ENCODE measurements around the gene FRMD4B. TPM values are rescaled to one million over a fixed set of nuclear protein-coding genes. Genes with fewer than 3 reads are reported as not detected.

Gene FRMD4B
- total RNA-seq, 1 donor from 2014 or later = 53.5 TPM

DNA sequence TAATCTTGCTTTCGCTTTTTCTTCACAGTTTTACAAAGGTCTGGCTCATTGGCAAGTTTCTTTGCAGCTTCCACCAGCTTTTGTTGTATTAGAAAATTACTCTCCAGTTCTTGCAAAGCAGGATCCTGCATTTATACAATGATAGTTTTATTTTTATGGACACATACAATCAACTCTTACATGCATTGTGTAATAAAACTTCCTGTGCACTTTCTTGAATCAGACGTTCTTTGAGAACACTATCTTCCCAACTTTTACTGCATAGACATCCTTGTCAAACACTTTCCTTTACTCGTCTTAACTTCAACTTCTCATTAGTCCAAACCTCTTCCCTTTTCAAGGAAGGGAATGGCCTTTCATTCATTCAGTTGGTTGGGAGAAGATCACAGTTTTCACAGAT, 192.1 kb downstream of the FRMD4B start:
- no peaks in the 10 kb centered on the region for H3K27me3 ChIP-seq
- H3K9me3 ChIP-seq = no peaks in the 10 kb centered on the region
- H3K4me1 ChIP-seq = no peaks in the 10 kb centered on the region
- no peak overlapping the region for H3K27ac ChIP-seq
- peaks cover 0 to 51% of the 10 kb centered on the region in 2 donors for H3K36me3 ChIP-seq
- DNase-seq (ENCODE audit: extremely low spot score in 2 of 2) = no peak
- TF ChIP-seq POLR2A (IDR thresholded peaks at IDR 0.05) (no peak), POLR2AphosphoS5 (IDR thresholded peaks at IDR 0.05; ENCODE audit: insufficient read depth in 1 of 2, low read depth in 1 of 2) (no peak)
- TF ChIP-seq, protein P1, sequence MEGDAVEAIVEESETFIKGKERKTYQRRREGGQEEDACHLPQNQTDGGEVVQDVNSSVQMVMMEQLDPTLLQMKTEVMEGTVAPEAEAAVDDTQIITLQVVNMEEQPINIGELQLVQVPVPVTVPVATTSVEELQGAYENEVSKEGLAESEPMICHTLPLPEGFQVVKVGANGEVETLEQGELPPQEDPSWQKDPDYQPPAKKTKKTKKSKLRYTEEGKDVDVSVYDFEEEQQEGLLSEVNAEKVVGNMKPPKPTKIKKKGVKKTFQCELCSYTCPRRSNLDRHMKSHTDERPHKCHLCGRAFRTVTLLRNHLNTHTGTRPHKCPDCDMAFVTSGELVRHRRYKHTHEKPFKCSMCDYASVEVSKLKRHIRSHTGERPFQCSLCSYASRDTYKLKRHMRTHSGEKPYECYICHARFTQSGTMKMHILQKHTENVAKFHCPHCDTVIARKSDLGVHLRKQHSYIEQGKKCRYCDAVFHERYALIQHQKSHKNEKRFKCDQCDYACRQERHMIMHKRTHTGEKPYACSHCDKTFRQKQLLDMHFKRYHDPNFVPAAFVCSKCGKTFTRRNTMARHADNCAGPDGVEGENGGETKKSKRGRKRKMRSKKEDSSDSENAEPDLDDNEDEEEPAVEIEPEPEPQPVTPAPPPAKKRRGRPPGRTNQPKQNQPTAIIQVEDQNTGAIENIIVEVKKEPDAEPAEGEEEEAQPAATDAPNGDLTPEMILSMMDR (IDR thresholded peaks at IDR 0.05) = no peak
- intact Hi-C loops (cut with DNase I) = no loop called here
- H3K4me3 ChIP-seq = no peak overlapping the region

DNA sequence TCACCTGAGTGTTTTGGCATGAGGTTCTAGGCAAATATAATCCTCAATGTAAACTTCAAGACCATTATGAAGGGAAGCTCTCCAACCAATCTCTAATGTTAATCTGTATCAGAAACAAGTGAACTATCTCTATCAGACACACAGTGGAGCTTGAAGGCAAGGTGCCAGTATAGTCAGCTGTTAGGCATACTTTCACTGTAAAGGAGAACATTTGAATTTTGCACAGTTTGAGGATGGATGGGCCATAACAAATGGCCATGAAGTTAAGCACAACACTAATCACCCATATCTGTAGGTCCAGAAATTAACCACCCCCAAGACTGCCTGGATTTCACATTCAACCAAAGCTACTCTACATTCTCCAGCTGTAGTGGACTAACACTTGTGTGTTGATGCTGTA, 194.4 kb downstream of the FRMD4B start:
- Histone ChIP-seq H3K27ac (no peak overlapping the region), H3K27me3 (no peaks in the 10 kb centered on the region), H3K4me3 (no peak overlapping the region), H3K4me1 (no peaks in the 10 kb centered on the region), H3K9me3 (no peaks in the 10 kb centered on the region), H3K36me3 (peaks cover 0 to 54% of the 10 kb centered on the region in 2 donors)
- TF ChIP-seq, protein P1 (IDR thresholded peaks at IDR 0.05) = no peak
- TF ChIP-seq POLR2A (IDR thresholded peaks at IDR 0.05) = no peak
- no peak for TF ChIP-seq POLR2AphosphoS5 (IDR thresholded peaks at IDR 0.05; ENCODE audit: insufficient read depth in 1 of 2, low read depth in 1 of 2)
- DNase-seq (ENCODE audit: extremely low spot score in 2 of 2) = no peak
- intact Hi-C loops (cut with DNase I) = no loop called here

DNA sequence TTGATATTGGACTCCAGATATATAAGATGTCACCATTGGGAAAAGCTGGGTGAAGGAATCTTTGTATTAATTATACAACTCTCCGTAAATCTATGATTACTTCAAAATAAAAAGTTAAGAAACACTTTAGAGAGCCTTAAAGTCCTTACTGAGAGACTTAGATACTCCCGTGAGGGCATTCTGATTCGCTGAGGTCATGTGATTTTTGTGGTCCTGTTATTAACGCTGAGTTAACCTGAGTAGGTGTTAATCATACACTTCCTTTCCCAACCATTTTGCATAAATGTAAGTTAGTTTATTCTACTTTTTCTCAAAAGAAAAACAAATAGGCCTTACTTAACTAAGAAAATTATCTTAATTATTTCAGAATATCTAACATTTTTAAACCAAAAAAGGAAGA, 196.4 kb downstream of the FRMD4B start:
- H3K27me3 ChIP-seq = no peaks in the 10 kb centered on the region
- no peak overlapping the region for H3K27ac ChIP-seq
- TF ChIP-seq POLR2AphosphoS5 (IDR thresholded peaks at IDR 0.05; ENCODE audit: insufficient read depth in 1 of 2, low read depth in 1 of 2) (no peak), POLR2A (IDR thresholded peaks at IDR 0.05) (no peak)
- TF ChIP-seq, protein P1 (IDR thresholded peaks at IDR 0.05) = no peak
- H3K36me3 ChIP-seq = peaks cover 0 to 51% of the 10 kb centered on the region in 2 donors
- H3K9me3 ChIP-seq = no peaks in the 10 kb centered on the region
- DNase-seq (ENCODE audit: extremely low spot score in 2 of 2) = no peak
- no peak overlapping the region for H3K4me3 ChIP-seq
- intact Hi-C loops (cut with DNase I) = no loop called here
- H3K4me1 ChIP-seq = no peaks in the 10 kb centered on the region

DNA sequence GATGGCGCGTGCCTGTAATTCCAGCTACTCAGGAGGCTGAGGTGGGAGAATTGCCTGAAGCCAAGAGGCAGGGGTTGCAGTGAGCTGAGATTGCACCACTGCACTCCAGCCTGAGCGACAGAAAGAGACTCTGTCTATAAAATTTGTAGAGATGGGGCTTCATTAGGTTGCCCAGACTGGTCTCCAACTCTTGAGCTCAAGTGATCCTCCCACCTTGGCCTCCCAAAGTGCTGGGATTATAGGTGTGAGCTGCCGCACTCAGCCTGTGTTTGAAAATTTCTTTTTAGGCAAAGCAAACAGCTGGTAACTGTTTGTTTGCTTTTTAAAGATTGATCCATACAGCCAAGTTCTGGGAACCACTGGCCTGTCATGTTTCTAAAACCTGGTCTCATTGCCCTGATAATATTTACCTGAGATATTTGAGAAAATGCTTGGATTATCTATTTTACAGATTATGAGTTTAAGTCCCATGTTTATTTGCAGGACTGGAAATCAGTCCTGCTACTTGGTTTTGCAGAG, 199.3 kb downstream of the FRMD4B start:
- Histone ChIP-seq H3K4me3 (no peak overlapping the region), H3K27ac (no peak overlapping the region), H3K4me1 (no peaks in the 10 kb centered on the region), H3K9me3 (no peaks in the 10 kb centered on the region), H3K27me3 (no peaks in the 10 kb centered on the region), H3K36me3 (peaks cover 0 to 42% of the 10 kb centered on the region in 2 donors)
- no peak for TF ChIP-seq POLR2A (IDR thresholded peaks at IDR 0.05)
- TF ChIP-seq, protein P1 (IDR thresholded peaks at IDR 0.05) = no peak
- no peak for TF ChIP-seq POLR2AphosphoS5 (IDR thresholded peaks at IDR 0.05; ENCODE audit: insufficient read depth in 1 of 2, low read depth in 1 of 2)
- intact Hi-C loops (cut with DNase I) = no loop called here
- DNase-seq (ENCODE audit: extremely low spot score in 2 of 2) = no peak

DNA sequence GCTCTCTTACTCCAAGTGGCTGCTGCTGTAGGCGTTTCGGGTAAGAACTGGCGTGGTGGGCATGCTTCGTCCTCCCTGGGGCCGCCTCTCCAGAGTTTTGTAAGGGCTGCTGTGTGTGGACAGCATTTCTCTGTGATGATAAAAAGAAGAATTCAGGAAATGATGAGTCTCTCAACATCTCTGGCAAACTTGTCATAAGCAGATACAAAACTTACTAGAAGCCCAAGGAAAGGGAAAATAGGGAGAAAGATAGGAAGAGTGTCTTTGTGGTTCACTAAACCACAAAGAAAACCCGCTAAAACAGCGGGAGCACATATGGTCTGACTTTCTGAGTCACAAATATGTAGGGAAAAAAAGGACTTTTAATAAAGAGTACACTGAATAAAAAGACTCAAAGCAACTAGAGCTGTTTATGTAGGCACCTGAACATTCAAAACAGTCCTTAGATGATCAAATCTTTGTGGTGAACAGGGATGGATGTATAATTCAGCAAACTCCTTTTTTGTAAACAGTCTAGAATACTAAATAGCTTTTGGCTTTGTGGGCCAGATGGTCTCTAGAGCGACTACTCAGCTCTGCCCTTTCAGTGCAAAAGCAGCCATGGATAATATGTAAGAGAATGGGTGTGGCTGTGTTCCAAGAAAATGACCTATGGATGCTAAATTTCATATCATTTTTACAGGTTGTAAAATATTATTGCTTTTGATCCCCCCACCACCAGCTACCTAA, 203.1 kb downstream of the FRMD4B start:
- Histone ChIP-seq H3K4me1 (peaks cover 4% of the 10 kb centered on the region), H3K9me3 (no peaks in the 10 kb centered on the region), H3K4me3 (no peak overlapping the region), H3K36me3 (peaks cover 0 to 46% of the 10 kb centered on the region in 2 donors), H3K27me3 (no peaks in the 10 kb centered on the region), H3K27ac (no peak overlapping the region)
- intact Hi-C loops (cut with DNase I) = no loop called here
- peak in 1 of 2 donors; percentile 11 for DNase-seq (ENCODE audit: extremely low spot score in 2 of 2)
- TF ChIP-seq POLR2A (IDR thresholded peaks at IDR 0.05) = no peak
- TF ChIP-seq POLR2AphosphoS5 (IDR thresholded peaks at IDR 0.05; ENCODE audit: insufficient read depth in 1 of 2, low read depth in 1 of 2) = no peak
- TF ChIP-seq, protein P1 (IDR thresholded peaks at IDR 0.05) = no peak

All from vagina (tissue), 2 donors.